GDM1 (cell line): ENCODE measurements around the gene CLSTN2.

Experiments
- DNase-seq: peaks from one replicate; lab custom pipeline; 2025; lab: John Stamatoyannopoulos, UW

Gene CLSTN2

DNA sequence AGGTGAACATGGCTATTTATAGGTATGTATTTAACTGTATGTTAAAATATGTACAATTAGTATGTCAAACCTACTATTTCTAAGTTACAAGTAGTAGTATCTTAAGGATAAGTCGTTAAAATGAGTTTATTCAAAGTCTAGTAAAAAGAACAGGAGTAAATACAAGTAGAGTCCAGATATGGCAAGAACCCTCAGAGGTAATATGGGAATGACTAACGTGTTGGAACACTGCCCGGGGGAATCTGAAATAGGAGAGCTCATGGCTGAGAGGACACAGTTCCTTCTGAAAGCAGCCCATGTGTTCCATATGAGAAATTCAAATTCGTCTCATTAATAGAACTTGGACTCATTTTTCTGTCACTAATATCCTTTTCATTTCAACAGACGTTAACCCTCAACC lies 158.8 kb downstream of the CLSTN2 start:
- DNase-seq, result no peak

DNA sequence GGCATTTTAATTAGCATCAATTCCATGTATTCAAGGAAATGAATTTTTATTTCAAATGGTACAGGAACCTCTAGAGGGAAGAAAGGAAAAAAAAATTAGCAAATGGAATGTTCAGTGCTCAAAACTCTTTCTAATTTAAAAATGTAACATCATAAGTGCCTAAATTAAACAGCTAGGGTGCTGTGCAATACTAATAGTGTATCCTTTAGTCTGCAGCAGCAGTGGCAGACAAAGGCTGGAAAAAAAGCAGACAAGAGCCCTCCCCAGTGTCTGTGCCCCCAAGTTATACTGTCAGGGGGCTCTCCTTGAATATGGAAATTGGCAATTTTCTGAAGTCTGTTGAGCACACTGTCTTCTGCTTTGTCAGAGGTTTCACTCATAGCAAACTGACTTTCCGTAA lies 159.5 kb downstream of the CLSTN2 start:
- no peak for DNase-seq

DNA sequence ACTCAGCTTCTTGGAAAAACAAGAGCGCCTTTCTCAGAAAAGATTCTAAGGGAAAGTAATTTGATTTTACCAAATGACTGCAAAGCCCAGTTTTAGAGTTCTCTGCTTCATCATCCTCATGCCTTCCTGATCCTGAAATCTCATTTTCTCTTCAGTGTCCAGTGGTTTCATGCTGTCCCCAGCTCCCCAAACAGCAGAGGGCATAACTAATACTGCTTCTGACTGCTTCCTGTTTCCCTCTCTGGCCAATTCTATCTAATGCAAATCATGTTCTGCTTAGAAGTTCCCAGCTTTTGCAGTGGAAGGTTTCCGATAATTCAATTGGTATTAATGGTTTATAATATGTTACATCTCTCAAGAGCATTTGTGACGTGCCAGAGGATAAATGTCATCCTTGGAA lies 161.1 kb downstream of the CLSTN2 start:
- no peak for DNase-seq

- no peak for DNase-seq
Observed at GRCh38 chr3:140097874-140098635, 163.1 kb downstream of the CLSTN2 start.

DNA sequence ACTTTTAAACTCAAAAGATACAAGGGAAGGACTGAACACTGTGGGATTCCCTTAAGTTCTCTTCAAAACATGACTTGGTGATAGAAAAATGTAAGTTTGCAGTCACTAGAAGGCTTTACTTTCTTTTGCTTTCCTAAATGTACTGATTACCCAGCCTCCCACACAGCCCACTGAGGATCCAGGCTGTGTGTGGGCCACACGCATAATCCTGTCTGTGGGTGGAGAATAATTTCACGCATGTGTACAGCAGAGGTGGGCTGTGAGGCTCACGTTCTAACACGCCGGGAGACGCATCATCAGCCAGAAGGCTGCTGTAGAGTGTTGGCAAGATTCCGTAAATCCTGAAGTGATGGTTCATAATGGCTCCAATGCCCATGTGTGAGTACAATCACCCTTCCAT lies 165.5 kb downstream of the CLSTN2 start:
- no peak for DNase-seq

DNA sequence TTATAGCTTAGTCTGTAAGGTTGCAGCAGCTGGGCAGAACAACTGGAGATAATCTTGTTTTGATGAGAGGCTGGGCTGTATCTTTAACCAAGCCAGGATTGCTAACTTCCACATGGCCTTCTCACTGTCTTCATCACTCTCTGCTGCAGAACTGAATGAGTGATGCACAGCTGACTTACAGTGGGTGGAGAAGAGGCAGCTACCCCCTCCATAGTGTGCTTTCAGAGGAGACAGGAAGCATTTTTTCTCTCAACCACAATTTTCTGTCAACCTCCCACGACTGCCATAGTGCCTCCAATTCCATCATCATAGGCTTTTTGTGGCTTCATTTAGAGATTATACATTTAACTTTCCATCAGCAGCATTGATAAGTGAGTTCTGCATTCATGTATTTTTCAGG lies 168.2 kb downstream of the CLSTN2 start:
- DNase-seq, result no peak

GRCh38 chr3:140103986-140104645 lies 169.1 kb downstream of the CLSTN2 start:
- DNase-seq, result no peak

DNA sequence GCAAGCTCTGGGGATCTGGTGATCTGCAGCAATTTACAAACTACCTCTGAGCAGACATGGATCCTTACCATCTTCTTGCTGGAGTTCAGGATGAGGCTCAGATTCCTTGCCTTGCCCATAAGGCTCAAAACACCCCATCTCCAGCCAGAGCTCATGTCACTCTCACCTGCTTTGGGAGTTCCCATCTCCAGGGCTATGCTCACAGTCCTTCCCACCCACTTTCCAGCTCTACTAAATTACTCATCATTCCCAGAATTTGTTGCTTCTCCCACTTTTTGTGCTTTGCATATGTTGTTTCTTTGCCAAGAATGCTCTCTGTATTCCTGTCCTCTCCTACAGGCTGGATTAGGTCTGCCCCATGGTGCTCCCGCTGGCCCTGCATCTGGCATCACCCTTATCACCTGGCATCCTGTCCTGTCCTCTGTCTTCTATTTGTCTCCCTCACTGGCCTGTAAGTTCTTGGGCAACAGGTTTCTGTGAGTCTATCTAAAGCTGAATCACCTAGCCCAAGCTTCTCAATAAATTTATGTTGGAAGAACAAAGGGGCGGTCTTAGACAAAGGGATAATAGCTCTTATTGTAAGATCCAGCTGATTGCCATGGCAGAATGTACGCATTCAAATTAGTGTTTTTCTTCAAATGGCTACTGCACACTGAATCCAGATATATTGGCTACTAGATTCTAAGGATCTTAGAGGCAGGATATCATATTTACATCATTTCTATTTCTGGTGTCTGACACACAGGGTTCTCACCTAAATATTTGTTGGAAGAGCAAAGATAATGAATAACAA lies 179.2 kb downstream of the CLSTN2 start:
- DNase-seq, result no peak

- no peak for DNase-seq
Observed at GRCh38 chr3:140114789-140115080, 179.8 kb downstream of the CLSTN2 start.

- DNase-seq, result no peak
Observed at GRCh38 chr3:140117096-140117526, 182.1 kb downstream of the CLSTN2 start.

GRCh38 chr3:140122183-140122582 lies 187.2 kb downstream of the CLSTN2 start:
- DNase-seq, result no peak

DNA sequence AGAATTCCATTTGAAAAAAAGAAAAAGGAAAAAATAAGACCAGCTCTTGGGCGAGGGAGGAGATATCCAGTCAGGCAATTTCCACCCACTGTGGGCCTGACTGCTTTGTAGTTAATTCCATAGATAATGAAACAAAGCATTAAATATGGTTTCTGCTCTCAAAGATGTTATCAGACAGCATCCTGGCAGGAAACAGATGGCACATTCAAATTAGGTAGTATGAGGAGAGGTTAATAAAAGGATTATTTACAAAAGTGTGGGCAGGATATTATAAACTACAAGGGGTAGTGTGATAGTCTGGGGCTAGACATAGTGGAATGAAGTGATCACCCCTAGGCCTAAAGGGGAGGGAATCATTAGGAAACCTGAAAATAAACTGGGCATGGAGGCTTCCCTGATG lies 193.2 kb downstream of the CLSTN2 start:
- no peak for DNase-seq

GRCh38 chr3:140128631-140129030 lies 193.6 kb downstream of the CLSTN2 start:
- peak; percentile 6 for DNase-seq

GRCh38 chr3:140129768-140130284 lies 194.8 kb downstream of the CLSTN2 start:
- DNase-seq, result no peak

- DNase-seq, result no peak
Observed at GRCh38 chr3:140131895-140132294, 196.9 kb downstream of the CLSTN2 start.

DNA sequence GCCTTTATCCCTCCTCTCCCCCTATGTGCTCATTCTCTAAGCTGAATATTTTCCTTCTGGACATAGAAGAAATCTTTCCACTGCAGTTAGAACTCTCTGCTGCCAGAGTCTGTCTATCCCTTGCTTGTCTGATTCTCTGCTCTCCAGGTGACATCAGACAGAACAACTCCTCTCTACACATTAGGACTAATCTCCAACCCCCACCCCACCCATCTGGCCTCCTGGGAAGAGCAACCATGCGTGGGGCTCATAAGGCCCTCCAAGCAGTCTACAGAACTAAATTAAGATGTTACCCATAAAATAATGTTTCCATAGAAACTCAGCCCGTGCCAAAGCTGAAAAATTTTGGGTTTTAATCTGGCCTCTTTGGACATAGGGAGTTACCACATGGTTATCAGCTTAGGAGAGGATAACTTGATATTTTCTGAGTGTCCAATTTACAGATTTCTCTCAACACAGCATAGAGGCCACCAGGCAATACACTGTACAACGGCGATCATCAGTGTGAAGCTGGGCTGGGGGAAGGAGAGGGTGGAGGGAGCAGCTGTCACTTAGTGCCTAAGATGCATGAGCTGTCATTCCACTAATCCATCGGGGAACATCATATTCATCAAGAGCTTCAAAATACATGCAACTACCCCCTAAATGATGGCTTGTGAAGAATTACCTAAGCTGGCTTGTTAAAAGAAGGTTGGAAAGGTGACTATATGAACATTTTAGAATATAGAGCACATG lies 199.4 kb downstream of the CLSTN2 start:
- DNase-seq, result no peak

GRCh38 chr3:140135461-140135860 lies 200.5 kb downstream of the CLSTN2 start:
- no peak for DNase-seq

DNA sequence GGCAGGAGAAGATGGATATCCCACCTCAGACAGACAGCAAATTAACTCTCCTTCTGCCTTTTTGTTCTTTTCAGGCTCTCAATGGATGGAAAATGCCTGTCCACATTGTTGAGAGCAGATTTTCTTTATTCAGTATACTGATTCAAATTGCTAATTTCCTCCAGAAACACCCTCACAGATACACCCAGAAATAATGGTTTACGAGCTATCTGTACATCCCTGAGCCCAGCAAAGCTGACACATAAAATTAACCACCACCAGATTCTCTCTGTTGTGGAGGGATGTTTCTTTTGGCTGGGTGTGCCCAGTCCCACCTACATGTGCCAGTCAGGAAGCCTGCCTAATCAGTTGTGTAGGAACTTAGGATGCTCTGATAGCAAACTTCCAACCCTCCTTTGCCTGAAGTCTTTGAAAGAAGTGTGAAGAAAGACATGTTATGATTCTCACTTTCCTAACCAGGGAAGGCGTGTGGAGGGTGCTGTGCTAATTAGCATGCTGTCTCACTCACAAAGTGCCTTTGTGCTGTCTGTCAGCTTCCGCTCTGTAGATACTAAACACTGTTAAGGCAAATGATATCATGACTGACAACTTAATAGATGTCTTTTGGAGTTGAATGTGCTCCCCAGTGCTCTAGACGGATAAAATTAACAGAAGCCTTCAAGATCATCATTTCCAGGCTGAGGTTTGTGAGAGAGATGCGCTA lies 208.5 kb downstream of the CLSTN2 start:
- no peak for DNase-seq

- DNase-seq, result no peak
Observed at GRCh38 chr3:140145528-140145927, 210.5 kb downstream of the CLSTN2 start.

- no peak for DNase-seq
Observed at GRCh38 chr3:140146668-140147067, 211.7 kb downstream of the CLSTN2 start.

GRCh38 chr3:140147965-140148490 lies 213.0 kb downstream of the CLSTN2 start:
- DNase-seq, result no peak
